Heart left ventricle (tissue), 13 donors: ENCODE measurements around the gene SNX2.

Experiments used
- CTCF ChIP-seq, 12 donors: fragments of 200-600 bp; sonication (generic) in 4 of 12; IDR thresholded peaks; one replicate each; pipeline versions ENCODE4 v1.5.0 to v1.8.0; 2018 to 2022; ENCODE audit warnings: antibody characterized with exemption in 12 of 12, mild to moderate bottlenecking in 5 of 12
- POLR2A ChIP-seq, 2 donors: fragments of 450-650 bp; IDR thresholded peaks; one replicate each; pipeline ENCODE4 v1.6.1; 2017; ENCODE audit warnings: antibody characterized with exemption in 2 of 2, mild to moderate bottlenecking in 2 of 2, moderate library complexity in 2 of 2
- donor health status: ischemic (EF 13 %, LVEDD 7.1; RV severe dilation, severe dysfunction).
- donor health status: DM: no; HTN: yes; CAD: no.
- donor health status: DM: no; HTN: no; CAD: no.
- donor health status: ischemic (EF 25% LVEDD 6.9; RV normal size, moderate dysfunction).
- donor health status: ischemic (EF 25% LVEDD 5.7; RV mildly dilated, moderate dysfunction).
- donor health status: ischemic (EF 35%, LVEDD 5.7; RV mildly dilated, moderate dysfunction).
- donor health status: nonischemic (EF 11% LVEDD 7.7; RV severe dilation, severe dysfunction).
- donor health status: DM: yes; HTN: yes; CAD: no.
- donor health status: PGD.
- donor health status: ischemic (EF 29% LVEDD 5.4; RV normal size, mild dysfunction).
- donor health status: nonischemic (EF 23%, LVEDD 6.1; RV moderate dilation, normal function).

- no peak for TF ChIP-seq CTCF (IDR thresholded peaks at IDR 0.05)
- no peak for TF ChIP-seq POLR2A (IDR thresholded peaks at IDR 0.05)
Observed at GRCh38 chr5:122846051-122846550, 71.2 kb downstream of the SNX2 start.
